ENCODE measurements around the gene RFC2. TPM values are rescaled to one million over a fixed set of nuclear protein-coding genes. Genes with fewer than 3 reads are reported as not detected.

RFC2 gene
- total RNA-seq, 1 experiment from 2014 or later = 73.6 TPM

DNA sequence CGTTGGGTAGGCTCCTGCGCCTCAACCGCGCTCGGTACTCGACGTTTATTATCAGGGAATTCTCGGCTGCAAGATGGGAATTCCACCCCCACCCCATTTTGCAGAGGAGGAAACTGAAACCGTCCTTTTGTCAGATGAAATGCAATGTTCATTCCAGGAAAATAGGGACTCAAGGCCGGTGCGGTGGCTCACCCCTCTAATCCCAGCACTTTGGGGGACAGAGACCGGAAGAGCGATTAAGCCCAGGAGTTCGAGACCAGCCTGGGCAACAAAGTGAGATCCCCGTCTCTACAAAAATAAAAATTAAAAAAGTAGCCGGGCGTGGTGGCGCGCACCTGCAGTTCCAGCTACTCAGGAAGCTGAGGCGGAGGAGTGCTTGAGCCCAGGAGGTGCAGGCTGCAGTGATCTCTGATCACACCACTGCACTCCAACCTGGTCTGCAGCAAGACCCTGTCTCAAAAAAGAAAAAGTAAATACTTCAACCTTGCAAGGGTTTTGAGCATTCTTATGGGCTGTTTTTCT, 720 bp upstream of the RFC2 start:
- H3K27ac Mint-ChIP-seq = peak overlapping the region; percentile 85 to 100 (median 99); a peak in 4 of 7 replicates
- peaks cover 7% of the 10 kb centered on the region for H3K23me2 ChIP-seq (ENCODE audit: insufficient read length, low read depth, low read length, poor library complexity, severe bottlenecking)
- no peak overlapping the region for H2BK15ac ChIP-seq (ENCODE audit: low read depth, low read length)
- H3K18ac ChIP-seq (ENCODE audit: insufficient read length, low read depth, low read length) = no peak overlapping the region
- no peak overlapping the region for H2AK5ac ChIP-seq (ENCODE audit: insufficient read length, low read length)
- no peak overlapping the region for H4K5ac ChIP-seq (ENCODE audit: insufficient read length, low read depth, low read length)
- no peak overlapping the region for H3K27ac ChIP-seq (ENCODE audit: insufficient read length, low read depth, low read length)
- H3K23ac ChIP-seq (ENCODE audit: insufficient read length, low read depth, low read length) = no peak overlapping the region
- no peaks in the 10 kb centered on the region; the same call in 1 of the 2 replicates for H3K4me1 ChIP-seq (ENCODE audit: insufficient read depth, low read length)
- H3K36me3 Mint-ChIP-seq (ENCODE audit: insufficient read depth in 1 of 3, low read depth in 3 of 3) = peaks cover 16 to 28% (median 25%) of the 10 kb centered on the region in 3 experiments; a peak in 6 of 7 replicates
- WGBS (ENCODE audit: extremely low coverage, insufficient read length, low lambda C conversion rate) = no CpG with 5 or more reads among the region's 20 CpGs
- H3K4me1 Mint-ChIP-seq = peaks cover 0 to 15% of the 10 kb centered on the region in 2 experiments; a peak in 3 of 4 replicates
- H3K9me3 ChIP-seq (ENCODE audit: control insufficient read depth, low read depth, low read length) = no peaks in the 10 kb centered on the region
- no peak overlapping the region for H3K56ac ChIP-seq (ENCODE audit: insufficient read length, low read depth, low read length)
- H3K79me1 ChIP-seq (ENCODE audit: insufficient read depth, low read depth, low read length, poor library complexity, severe bottlenecking) = peaks cover 4% of the 10 kb centered on the region
- DNase-seq = no peak
- no peak overlapping the region for H4K91ac ChIP-seq (ENCODE audit: insufficient read length, low read depth, low read length)
- peak overlapping the region; percentile 80 for H3K4me2 ChIP-seq (ENCODE audit: insufficient read depth, insufficient read length, low read length)
- no peak overlapping the region for H3T11ph ChIP-seq (ENCODE audit: low read length)
- no peak overlapping the region for H4K8ac ChIP-seq (replicated peaks; ENCODE audit: insufficient read length, low read depth, low read length)
- no peaks in the 10 kb centered on the region for H3K9me3 Mint-ChIP-seq
- no peak overlapping the region for H2BK12ac ChIP-seq (ENCODE audit: insufficient read length, low read depth, low read length)
- no peak overlapping the region for H3K4ac ChIP-seq (ENCODE audit: low read depth, low read length)
- H2BK20ac ChIP-seq (ENCODE audit: low read depth, low read length, poor library complexity, severe bottlenecking) = no peak overlapping the region
- no peak overlapping the region for H2BK5ac ChIP-seq (ENCODE audit: insufficient read length, low read length)
- H3K4me3 Mint-ChIP-seq = peak overlapping the region; percentile 95 to 99
- H3K14ac ChIP-seq (ENCODE audit: insufficient read depth, low read length) = peak overlapping the region; percentile 79; the same call in 1 of the 2 replicates
- no peaks in the 10 kb centered on the region for H4K20me1 ChIP-seq (ENCODE audit: control insufficient read depth, insufficient read depth, insufficient read length)
- H3K9ac ChIP-seq (ENCODE audit: extremely low read depth, insufficient read length, low read length) = peak overlapping the region; percentile 81
- H3K79me2 ChIP-seq (ENCODE audit: insufficient read depth, low read length) = peaks cover 5% of the 10 kb centered on the region; the same call in 1 of the 2 replicates
- H3K27me3 Mint-ChIP-seq (ENCODE audit: low read depth) = no peaks in the 10 kb centered on the region
- no peak overlapping the region for H2BK120ac ChIP-seq (ENCODE audit: low read depth, low read length, poor library complexity, severe bottlenecking)
- no peaks in the 10 kb centered on the region for H3K27me3 ChIP-seq (ENCODE audit: insufficient read depth, low read length)
- TF ChIP-seq, protein P1, sequence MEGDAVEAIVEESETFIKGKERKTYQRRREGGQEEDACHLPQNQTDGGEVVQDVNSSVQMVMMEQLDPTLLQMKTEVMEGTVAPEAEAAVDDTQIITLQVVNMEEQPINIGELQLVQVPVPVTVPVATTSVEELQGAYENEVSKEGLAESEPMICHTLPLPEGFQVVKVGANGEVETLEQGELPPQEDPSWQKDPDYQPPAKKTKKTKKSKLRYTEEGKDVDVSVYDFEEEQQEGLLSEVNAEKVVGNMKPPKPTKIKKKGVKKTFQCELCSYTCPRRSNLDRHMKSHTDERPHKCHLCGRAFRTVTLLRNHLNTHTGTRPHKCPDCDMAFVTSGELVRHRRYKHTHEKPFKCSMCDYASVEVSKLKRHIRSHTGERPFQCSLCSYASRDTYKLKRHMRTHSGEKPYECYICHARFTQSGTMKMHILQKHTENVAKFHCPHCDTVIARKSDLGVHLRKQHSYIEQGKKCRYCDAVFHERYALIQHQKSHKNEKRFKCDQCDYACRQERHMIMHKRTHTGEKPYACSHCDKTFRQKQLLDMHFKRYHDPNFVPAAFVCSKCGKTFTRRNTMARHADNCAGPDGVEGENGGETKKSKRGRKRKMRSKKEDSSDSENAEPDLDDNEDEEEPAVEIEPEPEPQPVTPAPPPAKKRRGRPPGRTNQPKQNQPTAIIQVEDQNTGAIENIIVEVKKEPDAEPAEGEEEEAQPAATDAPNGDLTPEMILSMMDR (conservative IDR thresholded peaks at IDR 0.05) = no peak
- H2AFZ ChIP-seq (ENCODE audit: low read length) = no peak overlapping the region

Data from H9 (cell line).